HG02763 (cell line): ENCODE data around the gene S100PBP.
"Not testable (repeated sequence)": the region's sequence is repeated elsewhere in the genome, so short reads cannot be mapped to it uniquely, and the experiment has no call there.

Source experiments
- ATAC-seq: cut with Tn5 transposase; IDR thresholded peaks from one replicate; pipeline ENCODE4 v1.9.1; 2021; ENCODE audit warnings: mild to moderate bottlenecking, moderate library complexity; ENCODE audit not compliant: unreplicated experiment

S100PBP gene

DNA sequence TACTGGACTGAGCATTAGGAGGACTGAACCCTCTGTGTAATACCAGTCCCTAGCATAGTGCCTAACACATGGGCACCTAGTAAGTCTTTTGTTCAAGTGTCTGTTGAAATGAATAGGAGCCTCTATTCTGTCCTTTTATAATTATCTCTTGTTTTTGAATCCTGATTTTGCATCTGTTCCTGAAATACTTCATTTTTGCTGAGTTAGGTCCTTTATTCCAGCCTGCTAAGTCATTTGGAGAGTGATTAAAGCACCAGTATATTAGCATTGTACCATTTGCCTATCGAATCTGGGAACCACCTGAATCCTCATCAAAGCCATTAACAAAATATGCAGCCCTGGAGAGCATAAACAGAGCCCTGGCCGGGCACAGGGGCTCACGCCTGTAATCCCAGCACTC is 32.6 kb upstream of the S100PBP start:
- ATAC-seq, result no peak

- ATAC-seq, result no peak
These were observed 30.6 kb upstream of the S100PBP start for GRCh38 chr1:32786856-32787255.

DNA sequence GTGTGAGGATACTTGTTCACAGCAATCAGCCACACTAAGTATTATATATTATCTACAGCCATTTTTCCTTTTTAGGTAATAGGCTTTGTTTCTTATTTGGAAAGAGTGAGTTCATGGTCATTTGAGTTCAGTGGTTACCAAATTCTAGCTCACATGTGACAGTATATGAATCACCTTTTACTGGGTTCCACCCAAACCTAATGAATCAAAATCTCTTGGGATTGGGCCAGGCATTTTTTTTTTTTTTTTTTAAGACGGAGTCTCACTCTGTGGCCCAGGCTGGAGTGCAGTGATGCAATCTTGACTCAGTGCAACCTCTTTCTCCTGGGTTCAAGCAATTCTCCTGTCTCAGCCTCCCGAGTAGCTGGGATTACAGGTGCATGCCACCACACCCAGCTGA is 28.1 kb upstream of the S100PBP start:
- not testable (repeated sequence) for ATAC-seq

GRCh38 chr1:32791881-32792280 is 25.6 kb upstream of the S100PBP start:
- no peak for ATAC-seq

GRCh38 chr1:32795763-32796162 is 21.7 kb upstream of the S100PBP start:
- not testable (repeated sequence) for ATAC-seq

- ATAC-seq, result no peak
These were observed 20.0 kb upstream of the S100PBP start for GRCh38 chr1:32797456-32797855.

- ATAC-seq, result no peak
These were observed 19.3 kb upstream of the S100PBP start for GRCh38 chr1:32798191-32798590.

GRCh38 chr1:32798679-32799416 is 18.6 kb upstream of the S100PBP start:
- no peak for ATAC-seq

GRCh38 chr1:32801096-32801715 is 16.2 kb upstream of the S100PBP start:
- ATAC-seq, result no peak

GRCh38 chr1:32804460-32804859 is 13.0 kb upstream of the S100PBP start:
- not testable (repeated sequence) for ATAC-seq

DNA sequence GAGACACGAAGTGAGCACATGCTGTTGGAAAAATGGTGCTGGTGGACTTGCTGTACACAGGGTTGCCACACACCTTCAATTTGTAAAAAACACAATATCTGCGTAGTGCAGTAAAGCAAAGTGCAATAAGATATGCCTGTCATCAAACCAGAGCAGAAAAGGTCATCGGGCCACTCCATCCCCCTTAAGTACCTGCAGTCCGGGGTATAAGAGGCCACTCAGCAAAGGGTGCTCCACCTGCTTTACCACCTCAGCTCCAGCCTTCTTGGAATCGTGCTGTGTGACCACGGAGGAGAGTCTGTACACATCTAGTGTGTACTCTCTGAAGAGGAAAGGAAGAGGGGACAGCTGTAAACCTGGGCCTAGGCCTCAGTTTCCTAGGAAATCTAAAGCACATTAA is 11.2 kb upstream of the S100PBP start:
- no peak for ATAC-seq

DNA sequence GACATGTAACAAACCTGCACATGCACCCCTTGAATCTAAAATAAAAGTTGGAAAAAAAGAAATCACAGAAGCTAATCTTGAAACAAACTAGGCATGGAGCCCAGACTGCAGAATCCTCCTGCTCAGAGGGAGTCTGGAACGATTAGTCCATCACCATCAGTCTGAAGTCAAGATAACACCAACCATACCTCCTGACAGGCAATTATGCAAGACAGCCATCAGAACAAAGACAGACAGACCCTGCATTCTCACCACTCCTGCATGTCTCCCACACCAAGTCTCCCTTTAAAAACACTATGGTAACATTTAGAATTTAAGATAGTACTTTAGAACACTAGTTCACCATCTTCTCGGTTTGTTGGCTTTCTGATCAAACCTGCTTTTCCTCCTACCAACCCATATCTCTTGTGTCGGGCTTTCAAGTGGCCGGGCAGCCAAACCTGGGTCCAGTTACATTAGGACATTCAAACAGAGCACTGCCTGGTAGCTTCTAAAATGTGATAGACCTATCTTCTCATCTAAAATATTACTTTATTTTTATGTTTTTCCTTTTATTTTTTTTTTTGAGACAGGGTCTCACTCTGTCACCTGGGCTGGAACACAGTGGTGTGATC is 10.4 kb upstream of the S100PBP start:
- no peak for ATAC-seq

DNA sequence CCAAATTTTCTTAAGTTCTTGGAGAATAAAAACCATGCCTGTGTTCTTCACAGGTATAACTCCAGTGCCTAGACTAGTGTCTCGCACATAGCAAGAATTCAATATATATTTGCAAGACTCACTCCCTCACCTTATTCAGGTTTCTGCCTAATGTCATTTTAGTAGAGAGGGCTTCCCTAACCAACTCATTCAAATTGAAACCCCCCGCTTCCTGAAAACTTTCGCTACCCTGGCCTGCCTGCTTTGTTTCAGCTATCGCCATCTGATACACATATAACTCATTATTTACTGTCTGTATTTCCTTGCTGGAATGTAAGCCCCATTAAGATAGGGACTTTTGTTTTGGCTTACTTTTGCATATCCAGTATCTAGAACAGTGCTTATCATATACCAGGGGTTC is 8.9 kb upstream of the S100PBP start:
- no peak for ATAC-seq

DNA sequence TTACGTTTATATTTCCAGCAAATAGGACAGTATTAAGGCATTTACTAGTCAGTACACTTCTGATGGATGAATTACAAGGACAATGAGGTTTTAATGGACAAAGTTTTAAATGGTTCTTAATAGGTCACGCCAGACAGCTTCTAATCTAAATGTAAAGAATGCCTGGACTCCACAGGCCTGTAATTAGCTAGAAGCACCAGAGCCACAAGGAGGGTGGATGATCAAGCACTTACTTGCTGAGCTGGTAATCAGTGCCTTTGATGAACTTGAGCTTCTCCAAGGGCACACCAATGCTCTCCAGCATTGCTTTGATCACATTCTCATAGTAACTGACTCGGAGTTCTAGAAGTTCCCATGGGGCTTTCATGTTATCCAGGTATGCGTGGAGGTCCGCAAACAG is 7.1 kb upstream of the S100PBP start:
- no peak for ATAC-seq

DNA sequence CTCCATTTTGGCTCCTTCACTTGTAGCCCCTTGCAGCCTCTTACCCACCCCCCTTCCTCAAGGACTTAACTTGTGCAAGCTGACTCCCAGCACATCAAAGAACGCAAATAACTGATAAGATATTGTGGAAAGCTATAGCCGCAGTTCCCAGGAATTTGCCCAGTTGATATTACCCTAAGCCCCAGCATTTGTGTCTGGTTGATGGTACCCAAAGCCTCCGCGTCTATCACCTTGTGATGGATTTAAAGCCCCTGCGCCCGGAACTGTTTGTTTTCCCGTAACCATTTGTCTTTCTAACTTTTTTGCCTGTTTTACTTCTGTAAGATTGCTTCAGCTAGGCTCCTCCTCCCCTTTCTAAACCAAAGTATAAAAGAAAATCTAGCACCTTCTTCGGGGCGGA is 6.2 kb upstream of the S100PBP start:
- ATAC-seq, result no peak

GRCh38 chr1:32811917-32812316 is 5.5 kb upstream of the S100PBP start:
- no peak for ATAC-seq

DNA sequence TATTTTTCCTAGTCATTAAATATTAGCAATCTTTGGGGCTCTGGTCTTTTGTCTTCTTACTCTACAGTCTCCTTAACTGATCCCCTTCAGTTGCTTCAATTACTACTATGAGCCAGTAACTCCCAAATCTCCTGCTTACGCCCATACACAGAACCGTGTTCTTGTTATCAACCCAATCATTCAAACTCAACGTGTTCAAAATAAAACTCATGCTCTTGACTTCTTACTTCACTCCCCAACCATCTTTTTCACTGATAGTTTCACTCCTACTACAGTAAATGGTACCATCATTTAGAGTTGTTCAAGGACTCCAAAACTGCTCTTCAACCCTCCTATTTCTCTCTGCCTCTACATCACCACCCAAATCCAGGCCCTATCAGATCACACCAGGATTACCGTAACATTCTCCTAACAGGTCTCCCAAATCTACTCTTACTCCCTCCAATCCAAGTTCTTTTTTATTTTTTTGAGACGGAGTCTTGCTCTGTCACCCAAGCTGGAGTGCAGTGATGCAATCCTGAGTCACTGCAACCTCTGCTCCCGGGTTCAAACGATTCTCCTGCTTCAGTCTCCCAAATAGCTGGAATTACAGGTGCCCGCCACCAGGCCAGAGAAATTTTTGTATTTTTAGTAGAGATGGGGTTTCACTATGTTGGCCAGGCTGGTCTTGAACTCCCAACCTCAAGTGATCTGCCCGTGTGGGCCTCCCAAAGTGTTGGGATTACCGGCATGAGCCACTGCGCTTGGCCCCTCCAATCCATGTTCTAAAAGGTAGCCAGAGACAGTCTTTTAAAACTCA is 3.3 kb upstream of the S100PBP start:
- no peak for ATAC-seq

DNA sequence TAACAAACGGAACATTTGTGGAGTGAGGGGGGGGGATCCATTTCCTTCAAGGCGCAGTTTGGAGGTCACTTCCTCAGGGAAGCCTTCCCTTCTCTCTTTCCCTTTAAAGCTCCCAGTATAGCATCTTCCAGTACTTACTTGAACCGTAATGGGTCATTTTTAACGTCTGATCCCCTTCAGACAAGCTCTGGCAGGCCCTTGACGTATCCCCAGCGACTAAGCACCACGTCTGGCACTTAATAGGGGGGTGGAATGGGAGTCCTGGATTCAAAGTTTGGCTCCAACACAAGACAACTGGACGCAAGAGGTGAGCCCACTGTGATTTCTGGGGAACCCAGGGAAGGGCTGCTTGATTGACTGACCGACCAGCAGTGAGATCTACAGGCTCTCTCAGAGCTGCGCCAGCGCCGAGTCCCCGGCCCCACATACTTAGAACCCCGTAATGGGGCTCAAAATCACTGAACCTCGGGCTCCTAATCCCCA is 736 bp upstream of the S100PBP start:
- ATAC-seq, result peak; percentile 7

DNA sequence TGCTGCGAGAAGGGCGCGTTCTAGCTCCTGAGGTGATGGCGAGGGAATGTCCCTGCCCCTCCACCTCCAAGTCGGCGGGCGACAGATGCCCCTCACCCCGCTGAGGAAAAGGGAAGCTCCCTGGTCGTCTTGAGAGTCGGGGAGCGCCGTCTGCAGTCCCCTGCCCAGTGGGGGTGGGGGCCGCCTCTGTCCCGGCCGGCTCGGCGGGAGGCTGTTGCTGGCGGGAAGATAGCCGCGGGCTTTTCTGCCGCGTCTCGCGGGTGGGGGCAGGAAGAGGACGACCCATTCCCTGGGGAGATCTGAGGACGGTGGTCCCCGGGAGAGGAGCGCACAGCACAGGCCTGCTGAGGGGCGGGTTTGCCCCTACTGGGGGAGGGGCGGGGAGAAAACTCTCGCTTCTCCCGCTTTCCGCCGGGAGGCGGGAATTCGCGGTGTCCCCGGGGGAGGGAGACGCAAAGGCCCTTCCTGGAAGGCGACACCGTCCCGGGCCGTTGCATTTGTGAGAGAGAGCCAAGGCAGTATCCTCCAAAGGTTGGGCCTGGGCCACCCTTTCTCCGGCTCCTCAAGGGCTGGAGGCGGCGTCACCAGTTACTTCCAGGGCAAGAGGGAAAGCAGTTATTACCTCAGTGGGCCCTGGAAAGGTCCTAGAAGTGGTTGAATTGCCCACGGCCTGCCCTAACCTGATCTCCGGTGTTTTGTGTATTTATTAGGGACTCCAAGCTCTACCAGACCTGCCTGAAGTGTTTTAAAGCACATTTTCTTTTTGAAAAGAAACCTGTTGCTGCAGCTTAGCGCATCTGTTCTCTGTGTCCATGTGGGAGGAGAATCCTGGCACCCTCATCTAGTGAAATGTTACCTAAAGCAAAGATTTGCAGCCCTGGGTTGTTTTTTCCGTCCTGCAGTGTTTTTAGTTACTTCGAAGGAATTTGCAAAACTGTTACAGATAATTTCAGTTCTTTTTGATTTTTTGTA is 648 bp downstream of the S100PBP start:
- ATAC-seq, result peak; percentile 8
